Caco-2 (cell line): ENCODE measurements around the gene PI16. TPM values are rescaled to one million over a fixed set of nuclear protein-coding genes. Genes with fewer than 3 reads are reported as not detected.

ENCODE experiments used
- BruUV-seq: library from RNA; stranded (reverse); fragments of 400-500 nt; replicated peaks from 2 replicates; lab custom pipeline; 2021; lab: Mats Ljungman, UMichigan
- CTCF ChIA-PET: fragments of 300-600 bp; sonication (Branson Sonifier 250); formaldehyde crosslinking; loops from one replicate; lab custom pipeline; 2022; ENCODE audit warnings: antibody characterized with exemption; lab: Charles Lee
- POLR2A ChIA-PET: fragments of 300-600 bp; sonication (Branson Sonifier 250); formaldehyde crosslinking; loops from one replicate; lab custom pipeline; 2022; ENCODE audit warnings: antibody characterized with exemption; lab: Charles Lee
- DNase-seq, 2 experiments: peaks; one replicate each; pipeline versions ENCODE4 v3.0.0 to v3.0.0-alpha.2; 2020 to 2022
- H3K27me3 ChIP-seq: replicated peaks from 2 replicates; pipeline ENCODE4 v1.6.0; 2011; ENCODE audit warnings: low read length; ENCODE audit not compliant: control insufficient read depth, insufficient read depth
- H3K36me3 ChIP-seq: 2 replicates; pipeline ENCODE4 v1.5.1; 2011; ENCODE audit warnings: low read length; ENCODE audit not compliant: control insufficient read depth, insufficient read depth
- H3K4me1 ChIP-seq: fragments of 250-450 bp; sonication (Bioruptor Pico); 2 replicates; pipeline ENCODE4 v1.5.1; 2020; ENCODE audit warnings: mild to moderate bottlenecking
- H3K4me3 ChIP-seq: 2 replicates; pipeline ENCODE4 v1.5.1; 2011; ENCODE audit warnings: low read depth, mild to moderate bottlenecking, control low read depth, low read length
- H3K9me3 ChIP-seq: fragments of 250-450 bp; sonication (Bioruptor Pico); 2 replicates; pipeline ENCODE4 v1.5.1; 2020; ENCODE audit warnings: mild to moderate bottlenecking, moderate library complexity
- H3K27ac Mint-ChIP-seq: one replicate; pipeline ENCODE4 v1.8.0; 2022; ENCODE audit warnings: mixed read lengths; ENCODE audit not compliant: unreplicated experiment
- H3K27me3 Mint-ChIP-seq: one replicate; pipeline ENCODE4 v1.8.0; 2022; ENCODE audit warnings: mixed read lengths; ENCODE audit not compliant: insufficient read depth, unreplicated experiment
- H3K36me3 Mint-ChIP-seq: one replicate; pipeline ENCODE4 v1.8.0; 2022; ENCODE audit warnings: mild to moderate bottlenecking, mixed read lengths; ENCODE audit not compliant: insufficient read depth, unreplicated experiment
- H3K4me1 Mint-ChIP-seq: one replicate; pipeline ENCODE4 v1.8.0; 2022; ENCODE audit warnings: low read depth, mixed read lengths; ENCODE audit not compliant: unreplicated experiment
- H3K4me3 Mint-ChIP-seq: one replicate; pipeline ENCODE4 v1.8.0; 2022; ENCODE audit warnings: mild to moderate bottlenecking, moderate library complexity, mixed read lengths; ENCODE audit not compliant: unreplicated experiment
- H3K9me3 Mint-ChIP-seq: one replicate; pipeline ENCODE4 v1.8.0; 2022; ENCODE audit warnings: mixed read lengths; ENCODE audit not compliant: unreplicated experiment
- intact Hi-C: fragments of 100-400 bp; cut with micrococcal nuclease; formaldehyde crosslinking; loops from one replicate; pipeline ENCODE4 v1.10.0; 2022; ENCODE audit not compliant: unreplicated experiment
- total RNA-seq: library from RNA; stranded (reverse); gene quantifications from 2 replicates; pipeline ENCODE4 v1.2.3, GENCODE V29; 2022
- TF ChIP-seq, protein P1 (sequence below), 2 experiments: fragments of 200-600 bp in 1 of 2; IDR thresholded peaks; 1 replicate in 1 of 2; 2 replicates in 1 of 2; pipeline versions ENCODE4 v1.5.1 to v1.8.0; 2011 to 2022; ENCODE audit warnings: antibody characterized with exemption in 1 of 2, control low read depth in 1 of 2, inconsistent platforms in 1 of 2, low read depth in 1 of 2, low read length in 1 of 2, mild to moderate bottlenecking in 1 of 2, moderate library complexity in 1 of 2; ENCODE audit not compliant: insufficient read depth in 1 of 2, severe bottlenecking in 1 of 2, unreplicated experiment in 1 of 2

Gene PI16
- total RNA-seq, 1 experiment from 2014 or later: not detected

DNA sequence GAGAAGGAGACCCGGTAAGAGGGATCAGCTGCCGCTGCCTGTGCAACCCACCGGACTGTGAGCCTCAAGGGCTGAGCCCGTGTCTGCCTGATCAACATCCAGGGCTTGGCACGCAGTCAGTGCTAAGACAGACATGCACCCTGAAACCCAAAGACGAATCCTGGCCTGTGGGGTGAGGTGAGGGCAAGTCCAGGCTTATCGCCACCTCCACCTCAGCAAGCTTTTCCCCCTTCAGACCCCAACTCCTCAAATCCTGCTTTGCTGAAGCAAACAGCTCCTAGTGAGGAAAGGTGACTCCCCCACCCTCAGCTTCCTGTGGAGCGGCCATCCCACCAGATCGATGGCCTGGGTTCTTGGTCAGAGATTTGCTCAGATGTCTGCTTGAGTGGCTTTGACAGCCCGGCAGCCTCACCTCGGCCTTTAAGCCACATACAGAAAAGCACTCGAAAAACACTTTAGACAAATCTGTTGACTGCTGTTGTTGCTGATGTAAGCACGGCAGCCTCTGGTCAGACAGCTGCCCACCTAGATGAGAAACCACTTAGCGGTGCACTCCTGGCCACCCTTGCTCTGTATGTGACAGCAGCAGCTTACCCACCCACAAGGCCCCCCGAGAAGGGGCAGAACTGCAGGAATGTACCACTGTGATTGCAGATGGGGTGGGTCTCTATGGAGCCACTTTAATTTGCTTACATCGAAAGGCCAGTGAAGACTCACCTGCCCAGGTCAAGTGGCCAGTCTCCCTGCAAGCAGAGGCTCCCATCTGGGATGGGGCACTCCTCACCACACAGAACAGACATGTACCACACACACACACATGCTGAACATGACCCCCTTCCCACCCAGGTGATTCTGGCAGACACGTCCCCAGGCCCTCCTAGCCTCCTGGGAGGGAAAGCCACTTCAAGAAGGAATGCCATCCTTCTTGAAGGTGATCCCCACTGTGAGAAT, 16.6 kb downstream of the PI16 start:
- H3K4me1 ChIP-seq: no peaks in the 10 kb centered on the region
- Mint-ChIP-seq H3K27ac (no peak overlapping the region), H3K9me3 (no peaks in the 10 kb centered on the region), H3K4me3 (no peak overlapping the region), H3K36me3 (peaks cover 59% of the 10 kb centered on the region), H3K4me1 (no peaks in the 10 kb centered on the region), H3K27me3 (no peaks in the 10 kb centered on the region)
- no peaks in the 10 kb centered on the region for H3K27me3 ChIP-seq
- no peak for DNase-seq
- BruUV-seq: no TSS peak
- TF ChIP-seq, protein P1, sequence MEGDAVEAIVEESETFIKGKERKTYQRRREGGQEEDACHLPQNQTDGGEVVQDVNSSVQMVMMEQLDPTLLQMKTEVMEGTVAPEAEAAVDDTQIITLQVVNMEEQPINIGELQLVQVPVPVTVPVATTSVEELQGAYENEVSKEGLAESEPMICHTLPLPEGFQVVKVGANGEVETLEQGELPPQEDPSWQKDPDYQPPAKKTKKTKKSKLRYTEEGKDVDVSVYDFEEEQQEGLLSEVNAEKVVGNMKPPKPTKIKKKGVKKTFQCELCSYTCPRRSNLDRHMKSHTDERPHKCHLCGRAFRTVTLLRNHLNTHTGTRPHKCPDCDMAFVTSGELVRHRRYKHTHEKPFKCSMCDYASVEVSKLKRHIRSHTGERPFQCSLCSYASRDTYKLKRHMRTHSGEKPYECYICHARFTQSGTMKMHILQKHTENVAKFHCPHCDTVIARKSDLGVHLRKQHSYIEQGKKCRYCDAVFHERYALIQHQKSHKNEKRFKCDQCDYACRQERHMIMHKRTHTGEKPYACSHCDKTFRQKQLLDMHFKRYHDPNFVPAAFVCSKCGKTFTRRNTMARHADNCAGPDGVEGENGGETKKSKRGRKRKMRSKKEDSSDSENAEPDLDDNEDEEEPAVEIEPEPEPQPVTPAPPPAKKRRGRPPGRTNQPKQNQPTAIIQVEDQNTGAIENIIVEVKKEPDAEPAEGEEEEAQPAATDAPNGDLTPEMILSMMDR (IDR thresholded peaks at IDR 0.05; ENCODE audit: insufficient read depth in 1 of 2, low read depth in 1 of 2, low read length in 1 of 2, severe bottlenecking in 1 of 2, unreplicated experiment in 1 of 2): no peak
- H3K9me3 ChIP-seq: no peaks in the 10 kb centered on the region
- no peak overlapping the region for H3K4me3 ChIP-seq
- intact Hi-C loops: no loop called here
- ChIA-PET POLR2A (no interaction called here), CTCF (interaction anchor here (1.0 kb wide), 1 partner anchor 122 kb away, joined by 3 read pairs; no protein-coding TSS in a partner anchor)
- H3K36me3 ChIP-seq: peaks cover 8% of the 10 kb centered on the region

DNA sequence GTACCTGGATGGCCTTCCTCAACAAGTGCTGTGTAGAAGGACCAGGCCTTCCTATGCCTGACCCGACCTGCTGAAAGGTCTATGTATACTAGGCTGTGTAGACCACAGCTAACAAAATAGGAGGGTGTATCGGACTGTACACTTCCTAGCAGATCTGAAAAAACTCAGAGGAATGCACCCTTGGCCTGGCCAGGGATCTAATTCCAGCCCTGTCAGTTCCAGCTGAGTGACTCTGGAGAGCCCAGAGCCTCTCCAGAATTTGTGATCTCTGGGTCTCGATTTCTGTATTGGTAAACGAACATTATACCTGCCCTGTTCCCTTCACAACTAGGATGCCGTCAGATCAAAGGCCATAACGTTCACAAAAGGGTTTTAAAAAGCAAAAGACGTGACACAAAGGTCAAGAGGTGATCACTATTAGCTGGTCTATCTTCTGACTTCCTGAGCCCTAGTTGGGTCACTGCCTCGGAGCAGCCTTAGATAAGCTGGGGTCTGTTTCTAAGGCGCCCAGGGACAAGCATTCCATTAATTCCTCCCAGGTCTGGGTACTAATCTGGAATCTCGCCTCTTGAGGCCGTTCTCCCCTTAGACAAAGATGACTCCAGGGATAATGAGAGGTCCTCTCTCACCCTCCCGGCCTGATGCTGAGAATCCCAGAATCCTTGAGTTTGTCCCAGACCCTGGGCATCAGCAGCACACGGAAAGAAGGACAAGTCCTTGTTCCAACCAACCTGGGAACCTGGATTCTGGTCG, 17.6 kb downstream of the PI16 start:
- H3K27ac Mint-ChIP-seq: no peak overlapping the region
- no peaks in the 10 kb centered on the region for H3K4me1 ChIP-seq
- no peak overlapping the region for H3K4me3 Mint-ChIP-seq
- DNase-seq: no peak
- peaks cover 10% of the 10 kb centered on the region for H3K36me3 ChIP-seq
- H3K36me3 Mint-ChIP-seq: peaks cover 65% of the 10 kb centered on the region
- no peaks in the 10 kb centered on the region for H3K4me1 Mint-ChIP-seq
- BruUV-seq: no TSS peak
- ChIA-PET CTCF (no interaction called here), POLR2A (no interaction called here)
- intact Hi-C loops: no loop called here
- H3K4me3 ChIP-seq: no peak overlapping the region
- H3K9me3 ChIP-seq: no peaks in the 10 kb centered on the region
- TF ChIP-seq, protein P1 (IDR thresholded peaks at IDR 0.05; ENCODE audit: insufficient read depth in 1 of 2, low read depth in 1 of 2, low read length in 1 of 2, severe bottlenecking in 1 of 2, unreplicated experiment in 1 of 2): no peak
- no peaks in the 10 kb centered on the region for H3K9me3 Mint-ChIP-seq
- H3K27me3 ChIP-seq: no peaks in the 10 kb centered on the region
- H3K27me3 Mint-ChIP-seq: no peaks in the 10 kb centered on the region

GRCh38 chr6:36973190-36973589, 18.7 kb downstream of the PI16 start:
- Mint-ChIP-seq H3K4me3 (no peak overlapping the region), H3K36me3 (peaks cover 62% of the 10 kb centered on the region), H3K4me1 (no peaks in the 10 kb centered on the region), H3K27me3 (no peaks in the 10 kb centered on the region), H3K27ac (no peak overlapping the region), H3K9me3 (no peaks in the 10 kb centered on the region)
- DNase-seq: no peak
- Histone ChIP-seq H3K27me3 (no peaks in the 10 kb centered on the region), H3K36me3 (peaks cover 8% of the 10 kb centered on the region), H3K9me3 (no peaks in the 10 kb centered on the region), H3K4me3 (no peak overlapping the region), H3K4me1 (no peaks in the 10 kb centered on the region)
- intact Hi-C loops: no loop called here
- CTCF ChIA-PET: no interaction called here
- POLR2A ChIA-PET: no interaction called here
- TF ChIP-seq, protein P1 (IDR thresholded peaks at IDR 0.05; ENCODE audit: insufficient read depth in 1 of 2, low read depth in 1 of 2, low read length in 1 of 2, severe bottlenecking in 1 of 2, unreplicated experiment in 1 of 2): no peak
- no TSS peak for BruUV-seq
